Measurements from ENCODE around the gene SSB.
"Not testable (repeated sequence)": the region's sequence is repeated elsewhere in the genome, so short reads cannot be mapped to it uniquely, and the experiment has no call there.

Gene SSB

DNA sequence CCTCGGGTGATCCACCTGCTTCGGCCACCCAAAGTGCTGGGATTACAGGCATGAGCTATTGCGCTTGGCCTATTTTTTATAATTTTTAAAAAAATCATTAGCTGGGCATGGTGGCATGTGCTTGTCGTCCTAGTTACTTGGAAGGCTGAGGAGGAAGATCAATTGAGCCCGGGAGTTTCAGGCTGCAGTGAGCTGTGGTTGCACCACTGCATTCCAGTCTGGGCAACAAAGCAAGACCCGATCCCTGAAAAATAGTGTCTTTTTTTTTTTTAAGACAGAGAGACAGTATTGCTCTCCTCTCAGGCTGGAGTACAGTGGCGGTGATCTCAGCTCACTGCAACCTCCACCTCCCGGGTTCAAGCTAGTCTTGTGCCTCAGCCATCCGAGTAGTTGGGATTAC is 4.8 kb downstream of the SSB start:
- Mint-ChIP-seq H3K27ac (no peak overlapping the region), H3K4me3 (no peak overlapping the region), H3K9me3 (no peaks in the 10 kb centered on the region), H3K4me1 (ENCODE audit: low read depth) (peaks cover 6% of the 10 kb centered on the region), H3K36me3 (ENCODE audit: low read depth) (peaks cover 59% of the 10 kb centered on the region), H3K27me3 (no peaks in the 10 kb centered on the region)
- intact Hi-C loops (cut with micrococcal nuclease), result no loop called here

- intact Hi-C loops (cut with micrococcal nuclease), result no loop called here
- H3K9me3 Mint-ChIP-seq, result no peaks in the 10 kb centered on the region
- no peak overlapping the region for H3K4me3 Mint-ChIP-seq
- no peaks in the 10 kb centered on the region for H3K27me3 Mint-ChIP-seq
- no peak overlapping the region for H3K27ac Mint-ChIP-seq
- peaks cover 83% of the 10 kb centered on the region for H3K36me3 Mint-ChIP-seq (ENCODE audit: low read depth)
- H3K4me1 Mint-ChIP-seq (ENCODE audit: low read depth), result peaks cover 6% of the 10 kb centered on the region
Measured at GRCh38 chr2:169806586-169806985, 7.9 kb downstream of the SSB start.

- no peak overlapping the region for H3K27ac Mint-ChIP-seq
- no peaks in the 10 kb centered on the region for H3K4me1 Mint-ChIP-seq (ENCODE audit: low read depth)
- no peaks in the 10 kb centered on the region for H3K27me3 Mint-ChIP-seq
- intact Hi-C loops (cut with micrococcal nuclease), result no loop called here
- H3K9me3 Mint-ChIP-seq, result no peaks in the 10 kb centered on the region
- peaks cover 86% of the 10 kb centered on the region for H3K36me3 Mint-ChIP-seq (ENCODE audit: low read depth)
- H3K4me3 Mint-ChIP-seq, result no peak overlapping the region
Measured at GRCh38 chr2:169808221-169808620, 9.6 kb downstream of the SSB start.

DNA sequence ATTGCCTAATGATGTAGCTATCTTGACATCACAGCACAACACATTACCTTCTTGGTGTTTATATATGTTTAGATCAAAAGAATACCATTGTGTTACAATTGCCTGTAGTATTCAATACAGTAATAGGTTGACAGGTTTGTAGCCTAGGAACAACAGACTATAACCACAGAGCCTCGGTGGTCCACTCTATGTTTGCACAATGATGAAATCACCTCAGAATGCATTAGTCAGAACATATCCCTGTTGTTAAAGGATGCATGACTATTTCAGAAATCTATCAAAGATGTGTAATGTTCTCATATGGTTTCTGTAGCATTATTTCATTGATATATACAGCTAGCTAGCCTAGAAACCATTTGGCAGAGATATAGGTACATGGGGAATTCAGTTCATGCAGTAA is 17.2 kb downstream of the SSB start:
- no peak overlapping the region for H3K4me3 Mint-ChIP-seq
- H3K36me3 Mint-ChIP-seq (ENCODE audit: low read depth), result peaks cover 82% of the 10 kb centered on the region
- intact Hi-C loops (cut with micrococcal nuclease), result no loop called here
- no peaks in the 10 kb centered on the region for H3K27me3 Mint-ChIP-seq
- no peaks in the 10 kb centered on the region for H3K4me1 Mint-ChIP-seq (ENCODE audit: low read depth)
- no peak overlapping the region for H3K27ac Mint-ChIP-seq
- no peaks in the 10 kb centered on the region for H3K9me3 Mint-ChIP-seq

GRCh38 chr2:169816961-169817360 is 18.3 kb downstream of the SSB start:
- H3K27ac Mint-ChIP-seq; H3K4me3 Mint-ChIP-seq; H3K9me3 Mint-ChIP-seq; H3K4me1 Mint-ChIP-seq (ENCODE audit: low read depth); H3K27me3 Mint-ChIP-seq; intact Hi-C loops (cut with micrococcal nuclease): not testable (repeated sequence)
- peaks cover 82% of the 10 kb centered on the region for H3K36me3 Mint-ChIP-seq (ENCODE audit: low read depth)

GRCh38 chr2:169817369-169817768 is 18.7 kb downstream of the SSB start:
- H3K27ac Mint-ChIP-seq; intact Hi-C loops (cut with micrococcal nuclease); H3K27me3 Mint-ChIP-seq; H3K4me1 Mint-ChIP-seq (ENCODE audit: low read depth); H3K4me3 Mint-ChIP-seq; H3K9me3 Mint-ChIP-seq: not testable (repeated sequence)
- H3K36me3 Mint-ChIP-seq (ENCODE audit: low read depth), result peaks cover 78% of the 10 kb centered on the region

- Mint-ChIP-seq H3K4me1 (ENCODE audit: low read depth) (peaks cover 10% of the 10 kb centered on the region), H3K4me3 (no peak overlapping the region), H3K9me3 (no peaks in the 10 kb centered on the region), H3K36me3 (ENCODE audit: low read depth) (peaks cover 75% of the 10 kb centered on the region), H3K27me3 (no peaks in the 10 kb centered on the region), H3K27ac (no peak overlapping the region)
- intact Hi-C loops (cut with micrococcal nuclease), result no loop called here
Measured at GRCh38 chr2:169818241-169818640, 19.6 kb downstream of the SSB start.

DNA sequence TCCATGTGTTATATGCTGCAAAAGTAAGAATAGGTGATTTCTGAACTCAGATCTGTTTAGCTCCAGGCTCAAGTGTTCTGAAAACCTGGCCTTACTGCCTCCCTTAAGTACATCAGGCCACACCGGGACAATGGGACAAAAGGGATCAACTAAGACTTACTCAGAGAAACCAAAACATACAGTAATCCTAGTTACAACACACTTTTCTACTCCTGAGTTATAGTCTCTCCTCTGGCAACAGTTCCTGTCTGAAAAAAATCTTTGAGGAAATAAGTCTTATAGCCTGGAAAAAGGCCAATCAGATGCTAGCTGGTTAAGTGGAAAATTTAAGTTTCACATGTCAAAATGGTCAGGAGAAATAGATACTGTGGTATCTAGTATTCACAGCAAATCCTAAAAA is 20.4 kb downstream of the SSB start:
- H3K27ac Mint-ChIP-seq, result no peak overlapping the region
- H3K4me3 Mint-ChIP-seq, result no peak overlapping the region
- no peaks in the 10 kb centered on the region for H3K27me3 Mint-ChIP-seq
- H3K4me1 Mint-ChIP-seq (ENCODE audit: low read depth), result peaks cover 17% of the 10 kb centered on the region
- H3K9me3 Mint-ChIP-seq, result no peaks in the 10 kb centered on the region
- H3K36me3 Mint-ChIP-seq (ENCODE audit: low read depth), result peaks cover 67% of the 10 kb centered on the region
- intact Hi-C loops (cut with micrococcal nuclease), result no loop called here

GRCh38 chr2:169820101-169820500 is 21.4 kb downstream of the SSB start:
- H3K4me1 Mint-ChIP-seq (ENCODE audit: low read depth), result peaks cover 21% of the 10 kb centered on the region
- not testable (repeated sequence) for H3K27me3 Mint-ChIP-seq, H3K27ac Mint-ChIP-seq

GRCh38 chr2:169822036-169822435 is 23.4 kb downstream of the SSB start:
- intact Hi-C loops (cut with micrococcal nuclease), result loop anchor here (5.0 kb wide), 1 partner anchor 55 kb away; no protein-coding TSS in a partner anchor
- peaks cover 52% of the 10 kb centered on the region for H3K36me3 Mint-ChIP-seq (ENCODE audit: low read depth)
- no peak overlapping the region for H3K4me3 Mint-ChIP-seq
- H3K27me3 Mint-ChIP-seq, result peaks cover 3% of the 10 kb centered on the region
- H3K27ac Mint-ChIP-seq, result no peak overlapping the region
- peaks cover 25% of the 10 kb centered on the region for H3K4me1 Mint-ChIP-seq (ENCODE audit: low read depth)
- H3K9me3 Mint-ChIP-seq, result no peaks in the 10 kb centered on the region

More at GRCh38 chr2:169820101-169820500, 21.4 kb downstream of the SSB start:
- H3K36me3 Mint-ChIP-seq (ENCODE audit: low read depth), result peaks cover 64% of the 10 kb centered on the region
- not testable (repeated sequence) for H3K4me3 Mint-ChIP-seq, H3K9me3 Mint-ChIP-seq
- intact Hi-C loops (cut with micrococcal nuclease), result loop anchor here (5.0 kb wide), 1 partner anchor 57 kb away; no protein-coding TSS in a partner anchor

GRCh38 chr2:169822785-169823392 is 24.2 kb downstream of the SSB start:
- Mint-ChIP-seq H3K27me3 (peaks cover 3% of the 10 kb centered on the region), H3K36me3 (ENCODE audit: low read depth) (peaks cover 47% of the 10 kb centered on the region), H3K4me1 (ENCODE audit: low read depth) (peaks cover 25% of the 10 kb centered on the region), H3K4me3 (no peak overlapping the region), H3K9me3 (no peaks in the 10 kb centered on the region), H3K27ac (no peak overlapping the region)
- intact Hi-C loops (cut with micrococcal nuclease), result loop anchor here (5.0 kb wide), 1 partner anchor 54 kb away; no protein-coding TSS in a partner anchor

DNA sequence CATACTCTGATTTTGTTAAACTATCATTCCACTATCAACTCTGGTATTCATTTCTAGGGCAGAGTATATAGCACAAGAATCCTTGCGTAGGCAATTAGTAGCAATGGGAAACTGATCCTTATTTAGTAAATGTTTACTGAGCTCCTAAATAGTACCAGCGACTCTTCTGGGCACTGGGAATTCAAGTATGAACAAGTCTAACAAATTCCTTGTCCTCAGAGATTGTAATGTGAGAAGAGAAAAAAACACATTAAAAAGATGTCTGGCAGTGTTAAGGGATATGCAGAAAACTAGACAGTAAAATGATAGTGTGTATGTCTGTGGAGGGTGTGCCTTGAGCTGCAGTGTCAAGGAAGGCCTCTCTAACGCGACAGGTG is 25.3 kb downstream of the SSB start:
- intact Hi-C loops (cut with micrococcal nuclease), result loop anchor here (1.0 to 5.0 kb wide), 2 partner anchors 53 to 104 kb away; no protein-coding TSS in a partner anchor
- H3K27me3 Mint-ChIP-seq, result peaks cover 3% of the 10 kb centered on the region
- H3K4me3 Mint-ChIP-seq, result peak overlapping the region; percentile 91
- peaks cover 45% of the 10 kb centered on the region for H3K36me3 Mint-ChIP-seq (ENCODE audit: low read depth)
- peak overlapping the region; percentile 90 for H3K27ac Mint-ChIP-seq
- no peaks in the 10 kb centered on the region for H3K9me3 Mint-ChIP-seq
- peaks cover 36% of the 10 kb centered on the region for H3K4me1 Mint-ChIP-seq (ENCODE audit: low read depth)

- peaks cover 3% of the 10 kb centered on the region for H3K27me3 Mint-ChIP-seq
- peak within 1 kb of the TSS; percentile 91 for H3K4me3 Mint-ChIP-seq
- H3K27ac Mint-ChIP-seq, result peak within 1 kb of the TSS; percentile 90
- no peaks in the 10 kb centered on the region for H3K9me3 Mint-ChIP-seq
- peaks cover 40% of the 10 kb centered on the region for H3K4me1 Mint-ChIP-seq (ENCODE audit: low read depth)
- H3K36me3 Mint-ChIP-seq (ENCODE audit: low read depth), result peaks cover 44% of the 10 kb centered on the region
- intact Hi-C loops (cut with micrococcal nuclease), result loop anchor here (1.0 to 5.0 kb wide), 2 partner anchors 53 to 104 kb away; no protein-coding TSS in a partner anchor
Measured at GRCh38 chr2:169824373-169825333, 26.0 kb downstream of the SSB start, which contains the start of gene METTL5. TSS of gene METTL5 (minus strand) at chr2:169824905. CDS start at chr2:169824597, 308 bp downstream.
